Measurements from ENCODE around the gene GDF9.

The GDF9 gene

GRCh38 chr5:132815454-132815853 is 50.8 kb downstream of the GDF9 start:
- no peak for DNase-seq

- no peak for DNase-seq
Measured at GRCh38 chr5:132814503-132815294, 51.6 kb downstream of the GDF9 start.

GRCh38 chr5:132813599-132814502 is 52.4 kb downstream of the GDF9 start:
- DNase-seq = peak; percentile 94

- DNase-seq = peak; percentile 83
Measured at GRCh38 chr5:132812781-132813598, 53.3 kb downstream of the GDF9 start, which contains the start of gene SOWAHA. Gene SOWAHA (plus strand): TSS chr5:132813302. CDS start chr5:132813622, 320 bp downstream.

- DNase-seq = no peak
Measured at GRCh38 chr5:132812123-132812765, 54.0 kb downstream of the GDF9 start.

Data from 8988T (cell line).